HG02798 (cell line): Measurements from ENCODE around the gene ZNF592.
"Not testable (repeated sequence)": the region's sequence is repeated elsewhere in the genome, so short reads cannot be mapped to it uniquely, and the experiment has no call there.

Experiments used
- ATAC-seq: cut with Tn5 transposase; IDR thresholded peaks from one replicate; pipeline ENCODE4 v1.9.1; 2021; ENCODE audit warnings: mild to moderate bottlenecking; ENCODE audit not compliant: unreplicated experiment, poor library complexity

ZNF592 gene

DNA sequence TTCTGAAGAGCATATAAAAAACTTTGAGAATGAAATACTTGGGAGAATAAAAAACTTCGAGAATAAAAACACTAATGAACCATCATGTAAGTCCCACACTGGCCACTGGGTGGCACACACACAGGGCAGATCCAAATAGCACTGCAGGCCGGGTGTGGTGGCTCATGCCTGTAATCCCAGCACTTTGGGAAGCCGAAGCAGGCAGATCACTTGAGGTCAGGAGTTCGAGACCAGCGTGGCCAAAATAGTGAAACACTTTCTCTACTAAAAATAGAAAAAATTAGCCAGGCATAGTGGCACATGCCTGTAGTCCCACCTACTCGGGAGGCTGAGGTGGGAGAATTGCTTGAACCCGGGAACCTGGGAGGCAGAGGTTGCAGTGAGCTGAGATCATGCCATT, 97.2 kb downstream of the ZNF592 start:
- ATAC-seq, result not testable (repeated sequence)

DNA sequence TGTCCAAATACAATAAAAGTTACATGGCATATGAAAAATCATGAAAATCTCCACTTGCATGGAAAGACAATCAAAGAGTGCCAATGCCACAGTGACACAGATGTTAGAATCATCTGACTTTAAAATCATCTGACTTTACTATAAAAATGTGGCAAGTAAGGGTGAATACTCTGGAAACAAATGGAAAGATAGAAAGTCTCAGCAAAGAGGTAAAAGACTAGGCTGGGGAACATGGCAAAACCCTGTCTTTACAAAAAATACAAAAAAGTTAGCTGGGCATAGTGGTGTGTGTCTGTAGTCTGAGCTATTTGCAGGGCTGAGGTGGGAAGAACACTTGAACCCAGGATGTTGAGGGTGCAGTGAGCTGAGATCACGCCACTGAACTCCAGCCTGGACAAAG, 97.9 kb downstream of the ZNF592 start:
- no peak for ATAC-seq

DNA sequence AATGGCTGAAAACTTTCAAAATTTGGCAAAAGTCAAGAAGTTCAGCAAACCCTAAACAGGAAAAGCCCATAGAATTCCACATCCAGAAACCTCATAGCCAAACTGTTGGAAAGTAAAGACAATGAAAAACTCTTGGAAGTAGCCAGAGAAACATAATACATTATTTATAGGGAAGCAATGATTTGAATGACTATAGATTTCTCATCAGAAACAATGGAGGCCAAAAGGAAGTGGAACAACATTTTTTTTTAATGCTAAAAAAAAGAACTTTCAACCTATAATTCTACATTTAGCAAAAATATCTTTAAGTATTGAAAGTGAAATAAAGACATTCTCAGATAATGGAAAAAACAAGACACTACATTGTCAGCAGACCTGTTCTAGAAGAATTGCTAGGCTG, 99.0 kb downstream of the ZNF592 start:
- no peak for ATAC-seq

DNA sequence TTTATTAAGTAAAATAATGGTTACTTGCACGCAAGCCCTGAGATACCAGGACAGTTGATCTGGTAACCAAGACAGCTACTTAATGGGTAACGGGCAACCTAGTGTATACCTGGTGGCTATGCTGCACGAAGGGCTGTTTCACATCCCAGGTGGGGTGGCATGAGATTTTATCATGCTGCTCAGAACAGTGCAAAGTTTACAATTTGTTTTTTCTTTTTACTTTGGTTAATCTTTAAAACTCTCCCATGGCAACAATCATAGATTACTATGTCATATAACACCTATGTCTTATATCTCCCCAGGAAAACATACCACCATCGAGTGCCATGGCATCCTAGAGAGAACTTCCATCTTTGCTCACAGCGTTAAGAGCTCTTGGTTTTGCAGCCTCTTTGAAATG, 103.8 kb downstream of the ZNF592 start:
- ATAC-seq, result no peak

DNA sequence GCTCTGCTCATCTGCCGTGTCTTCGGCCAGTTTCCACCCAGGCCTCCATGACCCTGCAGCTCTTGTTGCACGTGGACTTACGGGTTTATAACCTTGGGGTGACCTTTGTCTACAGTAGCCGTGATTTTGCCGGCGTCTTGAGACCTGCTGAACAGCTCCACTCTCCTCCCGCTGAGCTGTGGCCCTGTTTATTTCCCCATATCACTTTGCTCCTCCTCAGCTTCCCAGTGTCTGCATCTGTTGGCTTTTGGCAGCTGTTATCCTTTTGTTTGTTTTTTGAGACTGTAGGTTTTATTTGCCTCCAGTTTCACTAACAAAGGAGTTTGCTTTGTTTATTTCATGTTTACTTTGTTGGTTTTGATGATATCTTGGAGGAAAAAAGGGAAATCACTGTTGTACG, 106.7 kb downstream of the ZNF592 start:
- ATAC-seq, result no peak

DNA sequence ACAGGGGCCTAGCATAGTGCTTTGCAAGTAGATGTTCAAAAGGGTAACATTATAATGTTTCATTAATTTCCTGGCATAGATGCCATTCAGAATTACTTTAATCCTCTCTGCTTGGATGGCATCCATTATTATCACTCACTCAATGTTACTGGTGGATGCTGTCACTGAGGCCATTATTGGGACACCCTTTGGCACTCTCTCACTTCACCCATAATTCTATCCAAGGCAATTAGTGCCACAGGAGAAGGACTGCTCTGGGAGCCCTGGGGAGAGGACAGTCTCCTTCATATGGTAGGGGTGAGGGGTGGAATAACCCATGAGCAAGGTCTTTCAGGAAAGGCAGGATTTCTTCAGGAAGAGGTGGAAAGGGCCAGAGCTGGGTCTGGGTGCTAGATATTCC, 107.4 kb downstream of the ZNF592 start:
- ATAC-seq, result no peak
